AG09309 (cell line): Measurements from ENCODE around the gene LRRC61.

Experiments used
- DNase-seq: peaks from one replicate; pipeline ENCODE4 v3.0.0-alpha.2; 2010; ENCODE audit warnings: low read depth
- H3K4me3 ChIP-seq: 2 replicates; pipeline ENCODE4 v1.5.1; 2011; ENCODE audit warnings: mild to moderate bottlenecking, low read depth, low read length, moderate library complexity; ENCODE audit not compliant: control insufficient read depth
- TF ChIP-seq, protein P1 (sequence below): IDR thresholded peaks from 2 replicates; pipeline ENCODE4 v1.5.1; 2011; ENCODE audit warnings: mild to moderate bottlenecking, low read depth, low read length, inconsistent platforms; ENCODE audit not compliant: insufficient read depth, control insufficient read depth; ENCODE audit errors: missing control alignments

The LRRC61 gene

DNA sequence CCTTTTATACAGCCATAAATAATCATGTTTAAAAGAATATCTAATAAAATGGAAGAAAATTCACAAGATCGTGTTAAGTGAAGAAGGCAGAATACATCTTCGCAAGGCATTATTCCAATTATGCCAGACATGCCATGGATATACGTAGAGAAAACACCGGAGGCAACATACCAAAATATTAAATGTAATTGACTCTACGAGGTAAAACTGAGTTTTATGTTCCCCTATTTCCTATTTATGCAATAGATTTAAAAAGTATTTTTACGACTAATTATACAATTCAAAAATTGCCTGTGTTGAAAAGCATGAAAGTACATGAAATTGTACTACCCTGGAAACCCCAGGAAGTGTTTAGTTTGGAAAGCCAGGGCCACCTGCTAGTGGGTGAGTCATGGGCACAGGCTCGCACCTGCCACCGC, 44.5 kb downstream of the LRRC61 start:
- TF ChIP-seq, protein P1, sequence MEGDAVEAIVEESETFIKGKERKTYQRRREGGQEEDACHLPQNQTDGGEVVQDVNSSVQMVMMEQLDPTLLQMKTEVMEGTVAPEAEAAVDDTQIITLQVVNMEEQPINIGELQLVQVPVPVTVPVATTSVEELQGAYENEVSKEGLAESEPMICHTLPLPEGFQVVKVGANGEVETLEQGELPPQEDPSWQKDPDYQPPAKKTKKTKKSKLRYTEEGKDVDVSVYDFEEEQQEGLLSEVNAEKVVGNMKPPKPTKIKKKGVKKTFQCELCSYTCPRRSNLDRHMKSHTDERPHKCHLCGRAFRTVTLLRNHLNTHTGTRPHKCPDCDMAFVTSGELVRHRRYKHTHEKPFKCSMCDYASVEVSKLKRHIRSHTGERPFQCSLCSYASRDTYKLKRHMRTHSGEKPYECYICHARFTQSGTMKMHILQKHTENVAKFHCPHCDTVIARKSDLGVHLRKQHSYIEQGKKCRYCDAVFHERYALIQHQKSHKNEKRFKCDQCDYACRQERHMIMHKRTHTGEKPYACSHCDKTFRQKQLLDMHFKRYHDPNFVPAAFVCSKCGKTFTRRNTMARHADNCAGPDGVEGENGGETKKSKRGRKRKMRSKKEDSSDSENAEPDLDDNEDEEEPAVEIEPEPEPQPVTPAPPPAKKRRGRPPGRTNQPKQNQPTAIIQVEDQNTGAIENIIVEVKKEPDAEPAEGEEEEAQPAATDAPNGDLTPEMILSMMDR = no peak
- no peak for DNase-seq
- H3K4me3 ChIP-seq = peak overlapping the region; percentile 94

DNA sequence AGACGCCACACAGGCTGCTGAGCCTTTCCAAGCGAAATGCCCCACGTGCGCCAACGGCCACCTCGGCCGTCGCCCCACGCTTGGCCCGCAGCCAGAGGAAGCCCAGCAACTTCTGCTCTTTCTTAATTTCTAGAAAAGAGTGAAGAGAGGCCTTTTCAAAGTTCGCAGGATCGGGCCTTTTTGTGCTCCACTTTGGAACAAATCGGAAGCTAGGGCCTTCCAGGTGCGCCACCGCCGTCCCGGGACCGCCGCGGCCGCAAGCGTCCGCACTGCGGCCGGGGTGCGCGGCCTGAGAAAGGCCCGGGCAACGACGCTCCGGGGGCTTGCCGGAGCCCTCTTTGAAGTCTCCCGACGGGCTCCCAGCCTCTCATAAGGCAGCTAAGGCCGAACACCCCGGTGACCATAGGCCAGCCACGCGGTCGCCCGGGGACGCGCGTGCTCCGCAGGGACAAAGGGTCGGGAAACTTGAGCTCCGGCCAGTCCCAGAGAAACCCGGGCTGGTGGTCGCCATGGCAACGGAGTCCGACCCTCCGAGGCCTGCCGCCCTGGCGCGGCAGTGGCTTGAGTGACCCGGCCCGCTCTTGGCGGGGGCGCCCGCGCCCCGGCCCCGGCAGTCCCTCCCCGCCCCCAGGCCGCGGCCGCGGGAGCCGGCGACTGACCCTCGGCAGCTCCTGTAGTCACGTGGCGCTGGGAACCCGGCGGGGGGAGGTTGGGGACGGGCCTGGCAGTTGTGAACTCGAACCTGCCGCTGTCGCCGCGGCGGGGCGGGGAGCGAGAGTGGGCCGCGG, 45.1 kb downstream of the LRRC61 start, which contains the start of gene REPIN1:
Gene REPIN1 (plus strand): TSS at position 727 of the 788 bp plus-strand sequence. CDS start 890 bp downstream, outside the sequence.
- no peak for DNase-seq
- H3K4me3 ChIP-seq = peak within 1 kb of the TSS; percentile 94
- TF ChIP-seq, protein P1 = no peak

DNA sequence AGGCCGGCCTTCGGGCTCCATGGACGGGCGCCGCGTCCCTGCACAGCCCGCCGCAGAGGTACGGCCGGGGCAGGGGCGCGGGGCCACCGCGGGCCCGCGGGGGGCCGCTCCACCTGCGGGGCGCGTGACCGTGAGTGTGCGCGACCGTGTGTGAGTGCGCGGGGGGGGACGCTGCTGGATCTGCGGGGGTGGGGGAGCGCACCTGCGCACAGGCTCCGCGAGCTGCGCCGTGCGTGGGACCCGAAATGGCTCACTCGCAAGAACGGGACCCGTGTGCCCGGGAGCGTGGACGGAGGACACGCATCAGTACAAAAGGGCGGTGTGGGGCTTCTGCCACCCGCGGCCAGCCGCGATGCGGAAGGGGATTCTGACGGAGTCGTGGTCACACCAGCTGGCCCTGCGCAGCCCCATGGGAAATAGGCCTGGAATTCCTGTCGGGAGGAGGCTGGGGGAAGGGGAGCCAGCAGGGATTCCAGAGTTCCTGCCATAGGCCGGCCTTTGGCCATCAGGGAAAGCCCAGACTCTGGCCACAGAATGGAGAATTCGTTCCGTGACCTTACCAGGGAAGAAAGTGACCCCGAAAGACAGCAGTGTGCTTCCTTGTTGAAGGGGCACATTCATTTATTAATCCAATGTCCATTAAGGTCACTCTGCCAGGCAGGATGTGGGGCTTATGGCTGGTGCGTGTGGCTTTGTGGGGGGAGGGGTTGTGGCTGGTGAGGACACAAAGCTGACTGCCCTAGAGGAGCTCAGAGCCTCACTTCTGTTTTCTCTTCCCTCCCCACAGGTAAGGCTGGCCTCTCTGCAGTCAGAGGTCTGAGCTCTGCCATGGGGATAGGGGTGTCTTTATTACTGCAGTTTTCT, 46.0 kb downstream of the LRRC61 start:
- TF ChIP-seq, protein P1 = no peak
- peak overlapping the region; percentile 94 for H3K4me3 ChIP-seq
- DNase-seq = no peak

DNA sequence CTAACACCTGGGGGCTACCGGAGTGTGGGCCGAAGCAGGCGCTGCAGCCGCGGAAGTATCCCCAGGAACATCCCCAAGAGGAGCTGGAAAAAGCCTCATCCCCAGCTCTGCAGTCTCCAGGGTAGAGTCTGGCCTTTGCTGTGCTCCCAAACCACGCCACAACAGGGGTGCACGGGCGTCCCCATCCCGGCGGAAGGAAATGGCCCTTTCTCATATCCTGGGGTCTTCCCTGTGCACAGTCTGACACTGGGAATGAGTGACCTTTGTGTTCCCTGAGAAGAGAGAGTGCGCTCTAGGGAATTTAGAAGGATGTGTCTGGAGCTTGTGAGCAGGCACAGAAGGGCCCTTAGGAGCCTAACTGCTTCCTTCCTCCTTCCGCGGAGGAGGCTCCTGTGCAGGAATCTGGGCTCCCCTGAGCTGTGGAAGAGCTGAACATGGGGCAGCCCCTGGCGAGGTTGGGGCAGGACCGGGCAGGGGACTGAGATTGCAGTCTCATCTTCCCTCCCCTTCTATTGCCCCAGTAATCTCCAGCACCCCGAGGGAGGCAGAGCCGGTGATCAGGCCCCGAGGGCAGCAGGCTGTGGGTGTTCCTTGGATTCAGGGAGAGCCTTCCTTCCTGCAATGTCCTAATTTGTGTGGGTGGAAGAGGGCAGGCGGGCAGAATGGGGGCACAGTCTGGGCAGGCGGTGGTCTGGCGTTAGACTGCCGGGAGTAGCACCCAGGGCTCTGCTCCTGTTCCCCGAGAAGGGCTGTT, 46.8 kb downstream of the LRRC61 start:
- no peak for DNase-seq
- peak overlapping the region; percentile 94 for H3K4me3 ChIP-seq
- TF ChIP-seq, protein P1 = no peak

DNA sequence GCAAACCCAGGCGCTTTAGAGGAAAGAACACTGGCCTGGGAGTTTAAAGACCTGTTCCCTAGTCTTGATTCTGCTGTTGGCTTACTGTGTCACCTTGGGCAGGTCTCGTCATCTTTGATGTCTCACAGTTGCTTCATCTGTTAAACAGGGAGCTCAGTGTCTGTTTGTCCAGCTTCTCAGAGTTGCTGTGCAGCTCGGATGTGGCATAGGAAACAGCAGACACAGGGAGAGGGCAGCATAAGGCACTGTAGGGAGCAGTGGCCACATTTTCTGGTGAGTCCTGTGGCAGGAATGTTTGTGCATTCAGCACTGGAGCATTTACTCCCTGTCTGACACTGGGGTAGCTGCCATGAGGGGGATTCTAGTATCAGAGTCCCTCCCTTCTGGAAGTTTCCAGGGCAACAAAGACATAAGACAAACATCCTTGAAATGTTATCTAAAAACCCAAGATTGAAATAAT, 47.5 kb downstream of the LRRC61 start:
- TF ChIP-seq, protein P1 = no peak
- no peak for DNase-seq
- no peak overlapping the region for H3K4me3 ChIP-seq

DNA sequence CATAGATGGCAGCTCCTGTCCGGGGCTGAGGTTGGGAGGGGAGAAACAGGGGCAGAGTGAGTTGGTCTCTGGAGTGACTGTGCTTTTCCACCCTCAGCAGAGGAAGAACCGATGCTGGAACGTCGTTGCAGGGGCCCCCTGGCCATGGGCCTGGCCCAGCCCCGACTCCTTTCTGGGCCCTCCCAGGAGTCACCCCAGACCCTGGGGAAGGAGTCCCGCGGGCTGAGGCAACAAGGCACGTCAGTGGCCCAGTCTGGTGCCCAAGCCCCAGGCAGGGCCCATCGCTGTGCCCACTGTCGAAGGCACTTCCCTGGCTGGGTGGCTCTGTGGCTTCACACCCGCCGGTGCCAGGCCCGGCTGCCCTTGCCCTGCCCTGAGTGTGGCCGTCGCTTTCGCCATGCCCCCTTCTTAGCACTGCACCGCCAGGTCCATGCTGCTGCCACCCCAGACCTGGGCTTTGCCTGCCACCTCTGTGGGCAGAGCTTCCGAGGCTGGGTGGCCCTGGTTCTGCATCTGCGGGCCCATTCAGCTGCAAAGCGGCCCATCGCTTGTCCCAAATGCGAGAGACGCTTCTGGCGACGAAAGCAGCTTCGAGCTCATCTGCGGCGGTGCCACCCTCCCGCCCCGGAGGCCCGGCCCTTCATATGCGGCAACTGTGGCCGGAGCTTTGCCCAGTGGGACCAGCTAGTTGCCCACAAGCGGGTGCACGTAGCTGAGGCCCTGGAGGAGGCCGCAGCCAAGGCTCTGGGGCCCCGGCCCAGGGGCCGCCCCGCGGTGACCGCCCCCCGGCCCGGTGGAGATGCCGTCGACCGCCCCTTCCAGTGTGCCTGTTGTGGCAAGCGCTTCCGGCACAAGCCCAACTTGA, 48.2 kb downstream of the LRRC61 start:
- H3K4me3 ChIP-seq = no peak overlapping the region
- no peak for DNase-seq
- TF ChIP-seq, protein P1 = no peak
